ENCODE data around the gene TTC38.

- TF ChIP-seq, protein P1, sequence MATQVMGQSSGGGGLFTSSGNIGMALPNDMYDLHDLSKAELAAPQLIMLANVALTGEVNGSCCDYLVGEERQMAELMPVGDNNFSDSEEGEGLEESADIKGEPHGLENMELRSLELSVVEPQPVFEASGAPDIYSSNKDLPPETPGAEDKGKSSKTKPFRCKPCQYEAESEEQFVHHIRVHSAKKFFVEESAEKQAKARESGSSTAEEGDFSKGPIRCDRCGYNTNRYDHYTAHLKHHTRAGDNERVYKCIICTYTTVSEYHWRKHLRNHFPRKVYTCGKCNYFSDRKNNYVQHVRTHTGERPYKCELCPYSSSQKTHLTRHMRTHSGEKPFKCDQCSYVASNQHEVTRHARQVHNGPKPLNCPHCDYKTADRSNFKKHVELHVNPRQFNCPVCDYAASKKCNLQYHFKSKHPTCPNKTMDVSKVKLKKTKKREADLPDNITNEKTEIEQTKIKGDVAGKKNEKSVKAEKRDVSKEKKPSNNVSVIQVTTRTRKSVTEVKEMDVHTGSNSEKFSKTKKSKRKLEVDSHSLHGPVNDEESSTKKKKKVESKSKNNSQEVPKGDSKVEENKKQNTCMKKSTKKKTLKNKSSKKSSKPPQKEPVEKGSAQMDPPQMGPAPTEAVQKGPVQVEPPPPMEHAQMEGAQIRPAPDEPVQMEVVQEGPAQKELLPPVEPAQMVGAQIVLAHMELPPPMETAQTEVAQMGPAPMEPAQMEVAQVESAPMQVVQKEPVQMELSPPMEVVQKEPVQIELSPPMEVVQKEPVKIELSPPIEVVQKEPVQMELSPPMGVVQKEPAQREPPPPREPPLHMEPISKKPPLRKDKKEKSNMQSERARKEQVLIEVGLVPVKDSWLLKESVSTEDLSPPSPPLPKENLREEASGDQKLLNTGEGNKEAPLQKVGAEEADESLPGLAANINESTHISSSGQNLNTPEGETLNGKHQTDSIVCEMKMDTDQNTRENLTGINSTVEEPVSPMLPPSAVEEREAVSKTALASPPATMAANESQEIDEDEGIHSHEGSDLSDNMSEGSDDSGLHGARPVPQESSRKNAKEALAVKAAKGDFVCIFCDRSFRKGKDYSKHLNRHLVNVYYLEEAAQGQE (IDR thresholded peaks at IDR 0.05; ENCODE audit: insufficient replicate concordance, low read depth), result no peak
- TF ChIP-seq CTCF (IDR thresholded peaks at IDR 0.05; ENCODE audit: insufficient read depth, low read length), result no peak
- TF ChIP-seq POLR2AphosphoS5 (IDR thresholded peaks at IDR 0.05; ENCODE audit: low read depth), result no peak
Observed at GRCh38 chr22:46293577-46294260, 25.9 kb downstream of the TTC38 start.

All from HL-60 (cell line).